Thoracic aorta (tissue), 2 donors: ENCODE results near the gene GPR153. TPM values are rescaled to one million over a fixed set of nuclear protein-coding genes. Genes with fewer than 3 reads are reported as not detected.

ENCODE experiments used
- ATAC-seq: fragments of 150-250 bp; one replicate; pipeline ENCODE4 v1.8.0; 2017; ENCODE audit warnings: low read depth; ENCODE audit not compliant: insufficient number of reproducible peaks, low FRiP score
- DNase-seq: peaks from one replicate; pipeline ENCODE4 v3.0.0-alpha.2; 2020; ENCODE audit warnings: low spot score
- H3K27ac ChIP-seq, 2 donors: fragments of 200-600 bp; sonication (generic); 1 replicate in 1 of 2; 2 replicates in 1 of 2; pipeline ENCODE4 v1.5.1; 2016; ENCODE audit warnings: mild to moderate bottlenecking in 2 of 2, moderate library complexity in 2 of 2
- H3K27me3 ChIP-seq: fragments of 200-600 bp; sonication (generic); replicated peaks from 2 replicates; pipeline ENCODE4 v1.6.0; 2016; ENCODE audit warnings: mild to moderate bottlenecking; ENCODE audit not compliant: insufficient read depth
- H3K36me3 ChIP-seq: fragments of 200-600 bp; sonication (generic); one replicate; pipeline ENCODE4 v1.5.1; 2016
- H3K4me1 ChIP-seq, 2 donors: fragments of 200-600 bp; sonication (generic); 1 replicate in 1 of 2; 2 replicates in 1 of 2; pipeline versions ENCODE4 v1.5.1 to v1.6.0; 2016; ENCODE audit warnings: low read depth in 2 of 2, mild to moderate bottlenecking in 1 of 2; ENCODE audit not compliant: control insufficient read depth in 1 of 2
- H3K4me3 ChIP-seq: fragments of 200-600 bp; sonication (generic); 2 replicates; pipeline ENCODE4 v1.5.1; 2016; ENCODE audit warnings: mild to moderate bottlenecking
- H3K9me3 ChIP-seq: fragments of 200-600 bp; sonication (generic); 2 replicates; pipeline ENCODE4 v1.5.1; 2016
- CTCF ChIP-seq: fragments of 200-600 bp; sonication (generic); IDR thresholded peaks from one replicate; pipeline ENCODE4 v1.5.1; 2019; ENCODE audit warnings: antibody characterized with exemption
- total RNA-seq, 2 donors: library from RNA; depleted of rRNA; stranded (reverse); fragments of >200 nt; gene quantifications; one replicate each; pipeline versions ENCODE4 v1.1.0 to v1.2.3, GENCODE V29; 2016

Gene GPR153
- total RNA-seq, 2 donors from 2014 or later: 4.6 to 4.7 TPM

- Histone ChIP-seq H3K36me3 (no peaks in the 10 kb centered on the region), H3K9me3 (no peaks in the 10 kb centered on the region), H3K27ac (no peak overlapping the region), H3K27me3 (no peaks in the 10 kb centered on the region), H3K4me3 (no peak overlapping the region), H3K4me1 (no peaks in the 10 kb centered on the region)
- ATAC-seq (no peak), DNase-seq (no peak)
- no peak for TF ChIP-seq CTCF
Measured at GRCh38 chr1:6307099-6307498, 46.2 kb upstream of the GPR153 start.

- Histone ChIP-seq H3K9me3 (no peaks in the 10 kb centered on the region), H3K36me3 (no peaks in the 10 kb centered on the region), H3K27ac (no peak overlapping the region), H3K4me3 (no peak overlapping the region), H3K4me1 (no peaks in the 10 kb centered on the region), H3K27me3 (no peaks in the 10 kb centered on the region)
- no peak for TF ChIP-seq CTCF
- ATAC-seq (no peak), DNase-seq (no peak)
Measured at GRCh38 chr1:6303397-6304012, 42.6 kb upstream of the GPR153 start.

- TF ChIP-seq CTCF: no peak
- H3K4me3 ChIP-seq: no peak overlapping the region
- H3K36me3 ChIP-seq: no peaks in the 10 kb centered on the region
- DNase-seq (no peak), ATAC-seq (no peak)
- no peaks in the 10 kb centered on the region for H3K9me3 ChIP-seq
- H3K27me3 ChIP-seq: no peaks in the 10 kb centered on the region
- H3K4me1 ChIP-seq: no peaks in the 10 kb centered on the region
- H3K27ac ChIP-seq: no peak overlapping the region
Measured at GRCh38 chr1:6302568-6302967, 41.7 kb upstream of the GPR153 start.

GRCh38 chr1:6301526-6301925 is 40.6 kb upstream of the GPR153 start:
- DNase-seq (no peak), ATAC-seq (no peak)
- Histone ChIP-seq H3K4me3 (no peak overlapping the region), H3K36me3 (no peaks in the 10 kb centered on the region), H3K4me1 (no peaks in the 10 kb centered on the region), H3K27me3 (no peaks in the 10 kb centered on the region), H3K27ac (no peak overlapping the region), H3K9me3 (no peaks in the 10 kb centered on the region)
- no peak for TF ChIP-seq CTCF

- H3K4me3 ChIP-seq: no peak overlapping the region
- H3K9me3 ChIP-seq: no peaks in the 10 kb centered on the region
- H3K36me3 ChIP-seq: no peaks in the 10 kb centered on the region
- H3K27ac ChIP-seq: no peak overlapping the region
- ATAC-seq: no peak
- no peak for DNase-seq
- H3K4me1 ChIP-seq: no peaks in the 10 kb centered on the region
- TF ChIP-seq CTCF: no peak
- H3K27me3 ChIP-seq: no peaks in the 10 kb centered on the region
Measured at GRCh38 chr1:6300342-6301048, 39.6 kb upstream of the GPR153 start.
